ENCODE measurements around the gene TCF3.

DNA sequence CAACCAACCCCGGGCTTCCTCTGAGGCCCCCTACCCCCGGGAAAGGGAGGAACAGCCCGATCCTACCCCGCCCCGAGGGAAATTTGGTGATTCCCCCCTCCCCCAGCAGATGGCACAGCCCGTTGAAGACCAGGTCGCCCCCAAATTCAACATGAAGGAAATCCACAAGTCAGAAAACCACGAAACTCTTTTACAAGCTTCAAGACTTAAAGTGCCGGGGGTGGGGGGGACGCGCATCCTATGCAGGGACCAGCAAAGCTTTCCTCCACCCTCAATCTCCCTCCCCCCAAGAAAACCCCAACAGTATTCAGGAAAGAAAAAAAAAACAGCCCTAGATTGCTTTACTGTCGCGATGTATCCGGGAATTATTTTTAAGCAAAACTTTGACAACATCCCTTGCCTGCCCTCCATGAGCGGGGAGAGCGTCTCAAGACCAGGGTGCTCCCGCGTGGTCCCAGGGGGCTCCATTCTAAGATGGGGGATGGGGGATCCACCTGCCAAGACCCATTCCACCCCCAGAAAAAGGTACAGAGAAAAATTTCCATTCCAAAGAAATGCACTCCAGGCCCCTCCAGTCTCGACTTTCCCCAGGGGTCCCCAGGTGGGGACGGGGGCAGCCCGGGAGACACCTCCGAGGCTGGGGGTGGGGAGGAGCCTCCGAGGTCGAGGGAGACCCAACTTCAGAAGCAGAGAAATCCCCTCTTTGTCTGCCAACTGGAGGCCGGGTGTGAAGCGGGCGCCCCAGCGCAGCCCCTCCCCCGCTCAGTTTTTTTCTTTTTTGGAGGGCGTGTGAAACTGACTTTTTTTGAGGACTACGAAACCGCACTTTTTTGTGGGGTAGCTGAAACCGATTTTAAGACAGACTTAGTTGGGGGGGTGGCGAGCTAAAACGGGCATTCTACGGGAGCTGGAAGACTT lies 1.5 kb downstream of the TCF3 start:
- TF ChIP-seq, protein P1, sequence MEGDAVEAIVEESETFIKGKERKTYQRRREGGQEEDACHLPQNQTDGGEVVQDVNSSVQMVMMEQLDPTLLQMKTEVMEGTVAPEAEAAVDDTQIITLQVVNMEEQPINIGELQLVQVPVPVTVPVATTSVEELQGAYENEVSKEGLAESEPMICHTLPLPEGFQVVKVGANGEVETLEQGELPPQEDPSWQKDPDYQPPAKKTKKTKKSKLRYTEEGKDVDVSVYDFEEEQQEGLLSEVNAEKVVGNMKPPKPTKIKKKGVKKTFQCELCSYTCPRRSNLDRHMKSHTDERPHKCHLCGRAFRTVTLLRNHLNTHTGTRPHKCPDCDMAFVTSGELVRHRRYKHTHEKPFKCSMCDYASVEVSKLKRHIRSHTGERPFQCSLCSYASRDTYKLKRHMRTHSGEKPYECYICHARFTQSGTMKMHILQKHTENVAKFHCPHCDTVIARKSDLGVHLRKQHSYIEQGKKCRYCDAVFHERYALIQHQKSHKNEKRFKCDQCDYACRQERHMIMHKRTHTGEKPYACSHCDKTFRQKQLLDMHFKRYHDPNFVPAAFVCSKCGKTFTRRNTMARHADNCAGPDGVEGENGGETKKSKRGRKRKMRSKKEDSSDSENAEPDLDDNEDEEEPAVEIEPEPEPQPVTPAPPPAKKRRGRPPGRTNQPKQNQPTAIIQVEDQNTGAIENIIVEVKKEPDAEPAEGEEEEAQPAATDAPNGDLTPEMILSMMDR (IDR thresholded peaks at IDR 0.05): no peak
- TF ChIP-seq POLR2A (IDR thresholded peaks at IDR 0.05): no peak

Measured in lower leg skin (tissue), 3 donors.